ENCODE measurements around the gene KCNJ1. TPM values are rescaled to one million over a fixed set of nuclear protein-coding genes. Genes with fewer than 3 reads are reported as not detected.

Gene KCNJ1
- total RNA-seq, 3 donors from 2014 or later (not counting 1 experiment from before 2014, with no cell fraction given): not detected

GRCh38 chr11:128905345-128906184 lies 38.5 kb upstream of the KCNJ1 start:
- peak overlapping the region; percentile 38 for H3K4me3 ChIP-seq (ENCODE audit: low read length)
- H3K27me3 ChIP-seq (ENCODE audit: control insufficient read depth, insufficient read depth, low read length): peaks cover 31% of the 10 kb centered on the region
- 3% methylated on average over 40 of the region's 45 CpGs for WGBS (ENCODE audit: insufficient coverage)
- Mint-ChIP-seq H3K4me1 (peaks cover 8 to 27% of the 10 kb centered on the region in 2 donors), H3K36me3 (no peaks in the 10 kb centered on the region), H3K27ac (no peak overlapping the region), H3K9me3 (no peaks in the 10 kb centered on the region), H3K27me3 (ENCODE audit: low read depth in 2 of 2) (peaks cover 51 to 83% of the 10 kb centered on the region in 2 donors), H3K4me3 (peak overlapping the region; percentile 85)
- peak in 1 of 2 donors; percentile 69 for DNase-seq
- H3K9me3 ChIP-seq (ENCODE audit: control insufficient read depth, insufficient read depth, low read length): no peaks in the 10 kb centered on the region
- H3K4me1 ChIP-seq (ENCODE audit: control insufficient read depth, insufficient read depth, low read length): peaks cover 31% of the 10 kb centered on the region
- H3K36me3 ChIP-seq (ENCODE audit: control insufficient read depth, insufficient read depth, low read length): no peaks in the 10 kb centered on the region
- ATAC-seq: peak; percentile 47 to 63 (median 59)
- TF ChIP-seq CTCF (IDR thresholded peaks at IDR 0.05): no peak
- H3K27ac ChIP-seq (ENCODE audit: low read length): no peak overlapping the region
- intact Hi-C loops (cut with micrococcal nuclease): no loop called here

GRCh38 chr11:128904656-128905344 lies 37.7 kb upstream of the KCNJ1 start:
- 5% methylated on average over 21 of the region's 25 CpGs for WGBS (ENCODE audit: insufficient coverage)
- Mint-ChIP-seq H3K9me3 (no peaks in the 10 kb centered on the region), H3K27me3 (ENCODE audit: low read depth in 2 of 2) (peaks cover 57 to 80% of the 10 kb centered on the region in 2 donors), H3K27ac (no peak overlapping the region), H3K4me3 (peak overlapping the region; percentile 59), H3K36me3 (no peaks in the 10 kb centered on the region), H3K4me1 (peaks cover 8 to 27% of the 10 kb centered on the region in 2 donors)
- TF ChIP-seq CTCF (IDR thresholded peaks at IDR 0.05): no peak
- Histone ChIP-seq H3K4me1 (ENCODE audit: control insufficient read depth, insufficient read depth, low read length) (peaks cover 31% of the 10 kb centered on the region), H3K36me3 (ENCODE audit: control insufficient read depth, insufficient read depth, low read length) (no peaks in the 10 kb centered on the region), H3K27ac (ENCODE audit: low read length) (no peak overlapping the region), H3K4me3 (ENCODE audit: low read length) (peak overlapping the region; percentile 38), H3K9me3 (ENCODE audit: control insufficient read depth, insufficient read depth, low read length) (no peaks in the 10 kb centered on the region), H3K27me3 (ENCODE audit: control insufficient read depth, insufficient read depth, low read length) (peaks cover 31% of the 10 kb centered on the region)
- no peak for DNase-seq
- intact Hi-C loops (cut with micrococcal nuclease): no loop called here
- ATAC-seq: peak; percentile 9 to 36 (median 21)

GRCh38 chr11:128904303-128904655 lies 37.2 kb upstream of the KCNJ1 start:
- Mint-ChIP-seq H3K27me3 (ENCODE audit: low read depth in 2 of 2) (peaks cover 56 to 78% of the 10 kb centered on the region in 2 donors), H3K4me3 (peak overlapping the region; percentile 36)
- 70% methylated on average over 14 of the region's 14 CpGs for whole genome bisulfite sequencing (ENCODE audit: insufficient coverage)

More at GRCh38 chr11:128904303-128904655, 37.2 kb upstream of the KCNJ1 start:
- no peaks in the 10 kb centered on the region for H3K36me3 Mint-ChIP-seq
- intact Hi-C loops (cut with micrococcal nuclease): no loop called here
- Histone ChIP-seq H3K4me1 (ENCODE audit: control insufficient read depth, insufficient read depth, low read length) (peaks cover 31% of the 10 kb centered on the region), H3K4me3 (ENCODE audit: low read length) (no peak overlapping the region), H3K36me3 (ENCODE audit: control insufficient read depth, insufficient read depth, low read length) (no peaks in the 10 kb centered on the region), H3K27me3 (ENCODE audit: control insufficient read depth, insufficient read depth, low read length) (peaks cover 30% of the 10 kb centered on the region), H3K27ac (ENCODE audit: low read length) (no peak overlapping the region), H3K9me3 (ENCODE audit: control insufficient read depth, insufficient read depth, low read length) (no peaks in the 10 kb centered on the region)
- H3K4me1 Mint-ChIP-seq: peaks cover 8 to 27% of the 10 kb centered on the region in 2 donors
- no peak overlapping the region for H3K27ac Mint-ChIP-seq
- TF ChIP-seq CTCF (IDR thresholded peaks at IDR 0.05): no peak
- DNase-seq: no peak
- H3K9me3 Mint-ChIP-seq: no peaks in the 10 kb centered on the region
- no peak for ATAC-seq

Data from natural killer cell (primary cell).